Fibroblast of skin of back (primary cell): ENCODE data around the gene HES3.

Source experiments
- DNase-seq: peaks from one replicate; pipeline ENCODE4 v3.0.0-alpha.2; 2013

Gene HES3

GRCh38 chr1:6246497-6247467, 2.8 kb downstream of the HES3 start:
- peak; percentile 66 for DNase-seq

- DNase-seq: no peak
Measured at GRCh38 chr1:6247651-6248050, 3.7 kb downstream of the HES3 start.

- no peak for DNase-seq
Measured at GRCh38 chr1:6248161-6248776, 4.3 kb downstream of the HES3 start.

GRCh38 chr1:6248932-6249738, 5.2 kb downstream of the HES3 start:
- DNase-seq: no peak

GRCh38 chr1:6249739-6250689, 6.0 kb downstream of the HES3 start:
- DNase-seq: no peak

- no peak for DNase-seq
Measured at GRCh38 chr1:6251233-6251632, 7.3 kb downstream of the HES3 start.

- no peak for DNase-seq
Measured at GRCh38 chr1:6251681-6252373, 7.8 kb downstream of the HES3 start.

- no peak for DNase-seq
Measured at GRCh38 chr1:6252374-6252710, 8.4 kb downstream of the HES3 start.

- no peak for DNase-seq
Measured at GRCh38 chr1:6253380-6253779, 9.4 kb downstream of the HES3 start.

GRCh38 chr1:6254691-6255090, 10.7 kb downstream of the HES3 start:
- DNase-seq: no peak

- DNase-seq: no peak
Measured at GRCh38 chr1:6256645-6257044, 12.7 kb downstream of the HES3 start.

- no peak for DNase-seq
Measured at GRCh38 chr1:6257541-6258069, 13.6 kb downstream of the HES3 start.

- no peak for DNase-seq
Measured at GRCh38 chr1:6258675-6259074, 14.7 kb downstream of the HES3 start.

GRCh38 chr1:6259491-6260362, 15.7 kb downstream of the HES3 start:
- peak; percentile 57 for DNase-seq

- no peak for DNase-seq
Measured at GRCh38 chr1:6260433-6260934, 16.5 kb downstream of the HES3 start.

GRCh38 chr1:6260961-6261614, 17.1 kb downstream of the HES3 start, which contains the start of gene GPR153:
GPR153 (minus strand) TSS chr1:6261098; CDS start chr1:6254905, 6,193 bp downstream.
- peak; percentile 34 for DNase-seq

- no peak for DNase-seq
Measured at GRCh38 chr1:6261615-6261995, 17.6 kb downstream of the HES3 start.

GRCh38 chr1:6262555-6263420, 18.8 kb downstream of the HES3 start:
- no peak for DNase-seq
